ENCODE results near the gene MPO.

The MPO gene

GRCh38 chr17:58307468-58308172 is 26.9 kb upstream of the MPO start:
- no peak overlapping the region for H3K4me3 ChIP-seq (ENCODE audit: low read depth, low read length)

GRCh38 chr17:58306131-58306951 is 25.6 kb upstream of the MPO start:
- no peak overlapping the region for H3K4me3 ChIP-seq (ENCODE audit: low read depth, low read length)

DNA sequence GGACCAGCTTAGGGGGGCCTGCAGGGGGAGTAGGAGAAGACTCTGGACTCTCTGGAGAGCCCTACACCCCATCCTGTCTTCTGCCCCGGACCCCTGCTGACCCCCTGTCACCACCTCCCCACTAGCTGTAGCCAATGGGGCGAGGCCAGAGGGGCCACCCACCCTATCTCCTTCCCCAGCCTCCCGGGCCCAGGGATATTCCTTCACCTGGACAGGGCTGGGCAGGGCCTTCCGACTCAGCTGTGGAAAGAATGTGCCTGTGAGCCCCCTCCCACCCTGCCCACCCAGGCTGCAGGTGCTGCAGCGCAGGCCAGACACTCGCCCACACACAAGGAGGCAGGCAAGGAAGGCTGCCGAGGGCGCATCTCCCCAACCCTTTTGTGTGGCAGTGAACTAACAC is 24.9 kb upstream of the MPO start:
- no peak overlapping the region for H3K4me3 ChIP-seq (ENCODE audit: low read depth, low read length)

DNA sequence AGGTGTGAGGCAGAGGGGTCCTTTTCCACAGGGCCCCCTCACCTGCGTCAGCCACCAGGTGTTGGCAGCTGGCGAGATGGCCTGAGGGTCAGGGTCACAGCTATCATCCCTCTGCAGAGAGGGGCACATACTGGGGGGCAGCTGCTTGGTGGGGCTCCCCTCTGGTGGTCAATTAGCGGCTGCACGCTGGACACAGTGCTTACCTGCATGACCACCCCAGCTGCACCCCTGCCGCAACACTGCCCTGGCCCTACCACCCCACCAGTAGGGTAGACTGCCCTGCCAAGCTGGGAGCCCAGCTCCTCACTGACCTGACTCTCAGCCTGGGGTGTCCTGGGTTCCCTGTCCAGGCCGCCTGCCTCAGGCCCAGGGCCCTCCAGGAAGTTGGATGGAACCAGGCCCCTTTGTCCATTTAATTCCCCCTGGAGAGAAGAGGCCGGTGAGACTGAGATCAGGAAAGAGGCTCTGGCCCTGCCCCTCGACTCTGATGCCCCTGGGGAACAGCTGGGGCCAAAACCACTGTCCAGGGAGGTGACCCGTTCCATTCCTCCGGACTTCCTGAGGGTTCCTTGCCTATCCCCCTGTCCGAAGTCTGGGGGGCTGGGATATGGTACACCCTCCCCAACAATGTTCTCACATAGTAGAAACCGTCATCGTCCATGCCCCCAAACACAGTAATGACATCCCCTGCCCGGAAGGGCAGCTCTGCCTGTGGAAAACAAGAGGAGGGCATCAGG is 24.2 kb upstream of the MPO start:
- H3K4me3 ChIP-seq (ENCODE audit: low read depth, low read length) = no peak overlapping the region

GRCh38 chr17:58303971-58304749 is 23.4 kb upstream of the MPO start:
- no peak overlapping the region for H3K4me3 ChIP-seq (ENCODE audit: low read depth, low read length)

DNA sequence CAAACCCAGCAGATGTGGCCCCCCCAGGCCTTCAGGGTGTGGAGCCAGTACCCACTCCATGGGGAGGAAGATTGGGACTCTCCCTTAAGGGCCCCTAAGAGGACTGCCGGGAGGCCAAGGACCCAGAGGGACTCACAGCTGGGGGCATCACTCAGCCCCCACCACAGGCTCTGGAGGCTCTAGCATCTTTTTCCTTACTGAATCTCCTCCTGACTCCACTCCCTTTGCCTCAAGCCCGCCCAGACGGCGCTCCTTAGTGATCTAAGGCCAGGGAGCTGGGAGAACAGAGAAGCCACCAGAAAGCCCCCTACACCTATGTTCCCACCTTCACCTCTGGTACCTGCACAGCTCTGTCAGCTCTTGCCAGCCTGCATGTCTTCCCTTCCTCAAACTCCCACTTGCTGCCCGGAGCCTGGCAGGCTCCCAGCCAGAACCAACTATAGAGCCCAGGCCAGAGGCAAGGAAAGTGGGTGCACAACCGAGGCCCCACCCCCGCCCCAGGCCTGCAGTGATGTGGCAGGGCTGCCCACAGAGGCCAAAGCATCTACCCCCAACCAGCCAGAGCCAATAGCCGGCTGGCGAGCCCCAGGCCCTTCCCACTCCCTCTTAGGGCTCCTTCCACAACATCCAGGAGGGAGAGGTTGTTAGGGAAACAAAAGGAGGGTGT is 22.3 kb upstream of the MPO start:
- H3K4me3 ChIP-seq (ENCODE audit: low read depth, low read length) = no peak overlapping the region

- H3K4me3 ChIP-seq (ENCODE audit: low read depth, low read length) = no peak overlapping the region
Observed at GRCh38 chr17:58302171-58302918, 21.6 kb upstream of the MPO start.

DNA sequence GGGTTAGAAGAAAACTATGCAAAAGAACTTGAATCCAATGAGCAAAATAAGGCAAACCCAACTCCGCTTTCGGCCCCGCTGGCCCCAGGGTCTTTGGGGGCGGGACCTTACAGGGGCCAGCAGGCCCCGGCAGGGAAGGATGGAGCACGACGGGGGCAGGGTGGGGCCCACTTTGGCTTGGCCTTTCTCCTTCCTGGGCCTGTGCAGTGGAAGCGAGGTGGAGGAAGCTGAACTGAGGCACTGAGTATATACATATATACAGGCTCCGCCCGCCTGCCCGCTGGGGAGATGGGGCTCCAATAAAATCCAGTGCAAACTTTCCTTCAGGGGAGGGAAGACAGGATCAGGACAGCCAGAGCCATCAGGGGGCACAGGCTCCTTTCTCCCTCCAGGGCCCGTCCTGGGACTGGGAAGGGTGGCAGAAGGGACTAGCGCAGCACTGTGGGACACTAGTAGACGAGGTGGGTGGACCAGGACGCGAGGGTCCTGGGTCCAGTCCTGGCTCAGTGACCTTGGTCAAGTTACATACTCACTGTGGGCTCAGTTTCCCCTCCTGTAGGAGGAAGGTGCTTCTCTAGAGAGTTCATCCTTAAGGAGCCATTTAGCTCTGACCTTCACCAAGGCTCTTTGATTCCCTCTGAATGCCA is 20.9 kb upstream of the MPO start:
- no peak overlapping the region for H3K4me3 ChIP-seq (ENCODE audit: low read depth, low read length)

- no peak overlapping the region for H3K4me3 ChIP-seq (ENCODE audit: low read depth, low read length)
Observed at GRCh38 chr17:58300336-58300735, 19.6 kb upstream of the MPO start.

GRCh38 chr17:58294034-58294433 is 13.3 kb upstream of the MPO start:
- no peak overlapping the region for H3K4me3 ChIP-seq (ENCODE audit: low read depth, low read length)

DNA sequence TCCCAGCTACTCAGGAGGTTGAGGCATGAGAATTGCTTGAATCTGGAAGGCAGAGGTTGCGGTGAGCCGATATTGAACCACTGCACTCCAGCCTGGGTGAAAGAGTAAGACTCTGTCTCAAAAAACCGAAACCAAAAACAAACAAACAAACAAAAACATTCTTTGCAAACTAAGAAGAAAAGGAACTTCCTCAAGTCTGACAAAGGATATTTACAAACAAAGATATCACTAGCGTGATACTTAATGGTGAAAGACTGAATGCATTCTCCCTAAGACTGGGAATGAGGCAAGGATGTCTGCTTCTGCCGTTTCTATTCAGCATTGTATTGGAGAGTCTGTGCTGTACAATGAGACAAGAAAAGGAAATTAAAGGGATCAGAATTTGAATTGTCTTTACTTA is 10.5 kb upstream of the MPO start:
- no peak overlapping the region for H3K4me3 ChIP-seq (ENCODE audit: low read depth, low read length)

GRCh38 chr17:58289869-58290268 is 9.1 kb upstream of the MPO start:
- H3K4me3 ChIP-seq (ENCODE audit: low read depth, low read length) = no peak overlapping the region

DNA sequence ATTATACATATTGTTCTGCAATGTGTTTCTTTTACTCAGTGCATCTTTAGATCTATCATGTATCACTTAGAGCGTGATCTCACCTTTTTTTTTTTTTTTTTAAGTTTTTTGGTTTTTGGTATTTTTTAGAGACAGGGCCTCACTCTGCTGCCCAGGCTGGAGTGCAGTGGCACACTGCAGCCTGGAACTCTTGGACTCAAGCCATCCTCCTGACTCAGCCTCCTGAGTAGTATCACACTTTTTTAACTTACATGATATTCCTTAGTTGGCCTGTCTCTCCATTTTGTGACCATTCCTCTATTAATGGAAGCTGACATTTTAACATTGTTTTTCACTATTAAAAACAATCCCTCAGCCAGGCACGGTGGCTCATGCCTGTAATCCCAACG is 4.7 kb upstream of the MPO start:
- no peak overlapping the region for H3K4me3 ChIP-seq (ENCODE audit: low read depth, low read length)

- H3K4me3 ChIP-seq (ENCODE audit: low read depth, low read length) = no peak overlapping the region
Observed at GRCh38 chr17:58284613-58285421, 4.1 kb upstream of the MPO start.

DNA sequence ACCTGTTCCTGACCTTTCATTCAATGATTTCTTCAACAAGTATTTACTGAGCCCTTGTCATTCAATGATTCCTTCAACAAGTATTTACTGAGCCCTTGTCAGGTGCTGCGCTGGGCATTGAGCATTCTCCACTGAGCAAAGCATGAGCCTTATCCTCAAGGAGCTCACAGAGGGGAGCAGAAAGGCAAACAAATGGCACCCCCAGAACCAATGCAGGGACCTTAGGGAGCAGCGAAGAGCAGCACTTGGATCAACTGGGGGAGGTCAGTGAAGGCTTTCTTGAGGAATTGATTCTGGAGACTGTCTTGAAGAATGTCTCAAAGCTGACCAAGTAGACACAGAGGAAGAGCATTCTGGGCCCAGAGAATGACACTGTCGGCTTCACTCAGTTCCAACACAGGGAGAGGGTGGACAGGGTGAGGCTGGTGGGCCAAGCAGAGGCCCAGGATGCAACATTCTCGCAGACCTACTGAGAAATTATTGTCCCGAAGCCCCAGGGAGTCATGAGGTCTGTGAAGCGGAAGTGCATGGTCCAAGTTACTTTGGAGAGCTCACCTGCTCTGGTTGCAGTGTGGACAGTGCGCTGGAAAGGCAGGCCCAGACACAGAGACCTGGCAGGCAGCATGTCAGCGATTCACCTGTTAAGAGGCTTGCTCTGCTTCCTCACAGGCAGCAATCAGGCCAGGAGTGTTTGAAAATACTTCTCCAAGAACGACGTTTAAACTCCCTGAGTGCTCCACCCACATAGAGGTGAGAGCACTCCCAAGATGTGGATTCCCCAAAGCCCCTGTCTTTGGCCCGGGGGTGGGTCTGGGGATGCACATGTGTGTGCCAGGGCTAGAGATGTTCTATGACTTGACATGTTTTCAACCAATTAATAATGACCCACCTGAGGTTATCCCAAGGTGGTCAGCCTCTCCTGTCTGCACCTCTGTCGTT is 3.2 kb upstream of the MPO start:
- H3K4me3 ChIP-seq (ENCODE audit: low read depth, low read length) = no peak overlapping the region

DNA sequence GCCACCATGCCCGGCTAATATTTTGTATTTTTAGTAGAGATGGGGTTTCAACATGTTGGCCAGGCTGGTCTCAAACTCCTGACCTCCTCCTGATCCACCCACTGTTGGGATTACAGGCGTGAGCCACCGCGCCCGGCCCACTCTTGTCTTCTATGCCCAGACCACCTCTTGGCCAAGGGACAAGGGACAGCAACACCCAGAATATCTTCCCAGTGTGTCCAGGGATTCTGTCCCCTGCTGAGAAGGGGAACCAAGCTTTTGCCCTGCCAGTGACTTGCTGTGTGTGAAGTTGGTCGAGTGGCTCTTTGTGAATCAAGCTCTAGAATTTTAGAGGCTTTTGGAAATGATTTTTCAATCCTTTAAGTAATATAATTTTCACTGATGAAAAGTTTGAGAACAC is 1.7 kb upstream of the MPO start:
- H3K4me3 ChIP-seq (ENCODE audit: low read depth, low read length) = no peak overlapping the region

DNA sequence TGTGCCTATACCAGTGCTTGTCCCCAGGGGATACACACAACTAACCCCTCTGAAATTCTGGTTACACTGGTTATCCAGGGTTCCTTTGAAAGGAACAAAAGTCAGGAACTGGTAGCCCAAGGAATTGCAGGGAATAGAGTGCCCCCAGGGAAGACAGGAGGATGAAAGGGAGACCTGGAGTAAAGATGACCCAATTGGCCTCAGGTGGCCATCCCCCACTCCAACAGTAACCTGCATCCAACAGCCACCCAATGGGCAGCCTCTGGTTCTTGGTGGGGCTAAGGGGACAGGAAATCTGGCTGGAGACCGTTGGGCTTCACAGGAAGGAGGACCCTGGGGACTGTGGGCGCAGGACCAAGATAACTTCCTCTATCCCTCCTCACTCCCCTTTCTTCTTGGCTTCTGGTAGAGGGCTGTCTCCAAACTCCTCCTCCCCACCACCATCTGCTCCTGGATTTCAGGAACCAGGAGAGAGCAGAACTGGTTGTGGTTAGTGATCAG is 826 bp upstream of the MPO start:
- H3K4me3 ChIP-seq (ENCODE audit: low read depth, low read length) = no peak overlapping the region
